SK-N-SH treated with all-trans-retinoic acid at 6 μM for 48 hours (cell line): Measurements from ENCODE around the gene LDB2.

Source experiments
- ATAC-seq: fragments of 200-7000 bp; cut with Tn5 transposase; 3 replicates; pipeline ENCODE4 v1.9.1; 2020; ENCODE audit warnings: mild to moderate bottlenecking, moderate library complexity
- ARNTL ChIP-seq: fragments of 450-650 bp; formaldehyde crosslinking; IDR thresholded peaks from 2 replicates; pipeline ENCODE4 v1.5.0; 2020; ENCODE audit warnings: low read depth, mild to moderate bottlenecking, moderate library complexity, borderline replicate concordance
- BACH2 ChIP-seq: fragments of 250-450 bp; sonication (Bioruptor Pico); IDR thresholded peaks from 2 replicates; pipeline ENCODE4 v1.9.0; 2021; ENCODE audit warnings: mild to moderate bottlenecking, borderline replicate concordance
- CREB5 ChIP-seq: fragments of 250-450 bp; sonication (Bioruptor Pico); IDR thresholded peaks from 2 replicates; pipeline ENCODE4 v1.5.1; 2020; ENCODE audit warnings: low read depth, mild to moderate bottlenecking, moderate library complexity
- CSDC2 ChIP-seq: fragments of 250-450 bp; sonication (Bioruptor Pico); IDR thresholded peaks from 2 replicates; pipeline ENCODE4 v1.5.0; 2020; ENCODE audit warnings: mild to moderate bottlenecking, moderate library complexity
- CSRNP3 ChIP-seq: fragments of 250-450 bp; sonication (Bioruptor Pico); IDR thresholded peaks from 2 replicates; pipeline ENCODE4 v1.5.1; 2021; ENCODE audit warnings: mild to moderate bottlenecking, moderate library complexity
- ESRRG ChIP-seq: fragments of 250-450 bp; sonication (Bioruptor Pico); IDR thresholded peaks from 2 replicates; pipeline ENCODE4 v1.6.1; 2021; ENCODE audit warnings: mild to moderate bottlenecking
- GLIS3 ChIP-seq: fragments of 250-450 bp; sonication (Bioruptor Pico); IDR thresholded peaks from 2 replicates; pipeline ENCODE4 v1.5.0; 2020; ENCODE audit warnings: mild to moderate bottlenecking, moderate library complexity
- ISL1 ChIP-seq: fragments of 250-450 bp; sonication (Bioruptor Pico); IDR thresholded peaks from 2 replicates; pipeline ENCODE4 v2.1.2; 2022; ENCODE audit warnings: mild to moderate bottlenecking, moderate library complexity
- PATZ1 ChIP-seq: fragments of 250-450 bp; sonication (Bioruptor Pico); IDR thresholded peaks from 2 replicates; pipeline ENCODE4 v1.8.0; 2020; ENCODE audit warnings: mild to moderate bottlenecking, moderate library complexity, borderline replicate concordance
- PPARA ChIP-seq: fragments of 250-450 bp; sonication (Bioruptor Pico); IDR thresholded peaks from 2 replicates; pipeline ENCODE4 v1.5.0; 2020; ENCODE audit warnings: mild to moderate bottlenecking, borderline replicate concordance
- RARB ChIP-seq: fragments of 250-450 bp; sonication (Bioruptor Pico); IDR thresholded peaks from 2 replicates; pipeline ENCODE4 v1.8.0; 2021; ENCODE audit warnings: mild to moderate bottlenecking, moderate library complexity
- TCF4 ChIP-seq: fragments of 250-450 bp; sonication (Bioruptor Pico); IDR thresholded peaks from 2 replicates; pipeline ENCODE4 v1.8.0; 2021; ENCODE audit warnings: mild to moderate bottlenecking, moderate library complexity, borderline replicate concordance
- TOX ChIP-seq: fragments of 250-450 bp; sonication (Bioruptor Pico); IDR thresholded peaks from 2 replicates; pipeline ENCODE4 v1.8.0; 2021; ENCODE audit warnings: mild to moderate bottlenecking, moderate library complexity, borderline replicate concordance
- ZC3H10 ChIP-seq: fragments of 250-450 bp; sonication (Bioruptor Pico); IDR thresholded peaks from 2 replicates; pipeline ENCODE4 v1.5.1; 2021; ENCODE audit warnings: mild to moderate bottlenecking, moderate library complexity
- ZFP3 ChIP-seq: fragments of 250-450 bp; sonication (Bioruptor Pico); IDR thresholded peaks from 2 replicates; pipeline ENCODE4 v1.5.0; 2020; ENCODE audit warnings: mild to moderate bottlenecking, moderate library complexity
- ZFP30 ChIP-seq: fragments of 450-650 bp; formaldehyde crosslinking; IDR thresholded peaks from 2 replicates; pipeline ENCODE4 v1.5.0; 2022; ENCODE audit warnings: mild to moderate bottlenecking, moderate library complexity
- ZNF565 ChIP-seq: fragments of 450-650 bp; formaldehyde crosslinking; conservative IDR thresholded peaks from 2 replicates; pipeline ENCODE4 v1.5.0; 2020; ENCODE audit warnings: low read depth, mild to moderate bottlenecking, moderate library complexity
- ZNF70 ChIP-seq: fragments of 450-650 bp; formaldehyde crosslinking; IDR thresholded peaks from 2 replicates; pipeline ENCODE4 v1.5.0; 2020; ENCODE audit warnings: mild to moderate bottlenecking, moderate library complexity
- ZNF8 ChIP-seq: fragments of 450-650 bp; formaldehyde crosslinking; IDR thresholded peaks from 2 replicates; pipeline ENCODE4 v1.5.0; 2020; ENCODE audit warnings: mild to moderate bottlenecking, moderate library complexity

The LDB2 gene

GRCh38 chr4:16820329-16820728 lies 78.1 kb downstream of the LDB2 start:
- no peak for ATAC-seq
- TF ChIP-seq CSRNP3 (CRISPR knock-in tag) (no peak), ZFP30 (no peak), TOX (CRISPR knock-in tag) (no peak), ZNF70 (CRISPR knock-in tag) (no peak), PATZ1 (no peak), ESRRG (CRISPR knock-in tag) (no peak), ZC3H10 (CRISPR knock-in tag) (no peak), ZFP3 (CRISPR knock-in tag) (no peak), TCF4 (CRISPR knock-in tag) (no peak), GLIS3 (CRISPR knock-in tag) (no peak), ARNTL (CRISPR knock-in tag) (no peak), RARB (CRISPR knock-in tag) (no peak)

- TF ChIP-seq CSRNP3 (CRISPR knock-in tag) (no peak), BACH2 (CRISPR knock-in tag) (no peak), PATZ1 (no peak), ZFP30 (no peak), TCF4 (CRISPR knock-in tag) (no peak), PPARA (CRISPR knock-in tag) (no peak), ARNTL (CRISPR knock-in tag) (no peak), CSDC2 (CRISPR knock-in tag) (no peak), ISL1 (CRISPR knock-in tag) (no peak), ZNF8 (CRISPR knock-in tag) (no peak), CREB5 (CRISPR knock-in tag) (no peak), ZNF70 (CRISPR knock-in tag) (no peak)
- ATAC-seq, result no peak
Observed at GRCh38 chr4:16819652-16820051, 78.8 kb downstream of the LDB2 start.

GRCh38 chr4:16818005-16818404 lies 80.4 kb downstream of the LDB2 start:
- no peak for ATAC-seq
- no peak for TF ChIP-seq ZNF565 (CRISPR knock-in tag)
- TF ChIP-seq RARB (CRISPR knock-in tag), result no peak
- no peak for TF ChIP-seq ARNTL (CRISPR knock-in tag)
- no peak for TF ChIP-seq ZNF70 (CRISPR knock-in tag)
- no peak for TF ChIP-seq PPARA (CRISPR knock-in tag)
- TF ChIP-seq GLIS3 (CRISPR knock-in tag), result no peak
- TF ChIP-seq PATZ1, result no peak
- no peak for TF ChIP-seq ZNF8 (CRISPR knock-in tag)
